ENCODE measurements around the gene RASSF1. TPM values are rescaled to one million over a fixed set of nuclear protein-coding genes. Genes with fewer than 3 reads are reported as not detected.

The RASSF1 gene
- total RNA-seq, 4 donors from 2014 or later: 33.9 to 63.3 (median 39.7) TPM

DNA sequence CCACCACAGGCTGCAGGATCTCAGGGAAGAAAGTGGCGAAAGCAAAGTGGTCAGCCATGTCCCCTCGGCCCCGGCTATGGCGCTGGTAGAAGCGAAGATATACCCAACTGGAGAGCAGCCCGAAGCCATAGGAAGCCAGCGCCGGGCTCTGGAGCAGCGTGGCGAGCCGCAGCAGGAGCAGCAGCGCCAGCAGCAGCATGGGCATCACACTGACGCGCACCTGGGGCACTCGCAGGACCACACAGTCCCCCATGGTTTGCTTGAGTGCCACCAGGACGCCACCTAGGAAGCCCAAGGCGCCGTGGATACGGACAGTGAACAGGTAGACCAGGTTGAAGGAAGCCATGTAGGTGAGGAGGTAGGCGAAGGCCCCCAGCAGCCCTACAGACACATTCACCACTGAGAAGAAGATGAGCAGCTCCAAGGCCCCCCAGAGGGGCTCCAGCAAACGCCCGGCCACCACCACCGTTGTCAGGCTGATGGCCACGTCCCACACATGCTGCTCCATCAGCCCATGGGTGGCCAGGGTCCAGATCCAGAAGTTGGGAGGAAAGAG, 17.8 kb upstream of the RASSF1 start:
- Histone ChIP-seq H3K4me3 (peak overlapping the region; percentile 97), H3K9me3 (no peaks in the 10 kb centered on the region), H3K36me3 (peaks cover 32% of the 10 kb centered on the region), H3K27ac (peak overlapping the region; percentile 93), H3K27me3 (no peaks in the 10 kb centered on the region), H3K4me1 (peaks cover 48% of the 10 kb centered on the region)
- no peak for DNase-seq (ENCODE audit: low spot score in 2 of 2)
- TF ChIP-seq POLR2AphosphoS5 (IDR thresholded peaks at IDR 0.05) (no peak), EP300 (IDR thresholded peaks at IDR 0.05) (no peak)
- TF ChIP-seq, protein P1, sequence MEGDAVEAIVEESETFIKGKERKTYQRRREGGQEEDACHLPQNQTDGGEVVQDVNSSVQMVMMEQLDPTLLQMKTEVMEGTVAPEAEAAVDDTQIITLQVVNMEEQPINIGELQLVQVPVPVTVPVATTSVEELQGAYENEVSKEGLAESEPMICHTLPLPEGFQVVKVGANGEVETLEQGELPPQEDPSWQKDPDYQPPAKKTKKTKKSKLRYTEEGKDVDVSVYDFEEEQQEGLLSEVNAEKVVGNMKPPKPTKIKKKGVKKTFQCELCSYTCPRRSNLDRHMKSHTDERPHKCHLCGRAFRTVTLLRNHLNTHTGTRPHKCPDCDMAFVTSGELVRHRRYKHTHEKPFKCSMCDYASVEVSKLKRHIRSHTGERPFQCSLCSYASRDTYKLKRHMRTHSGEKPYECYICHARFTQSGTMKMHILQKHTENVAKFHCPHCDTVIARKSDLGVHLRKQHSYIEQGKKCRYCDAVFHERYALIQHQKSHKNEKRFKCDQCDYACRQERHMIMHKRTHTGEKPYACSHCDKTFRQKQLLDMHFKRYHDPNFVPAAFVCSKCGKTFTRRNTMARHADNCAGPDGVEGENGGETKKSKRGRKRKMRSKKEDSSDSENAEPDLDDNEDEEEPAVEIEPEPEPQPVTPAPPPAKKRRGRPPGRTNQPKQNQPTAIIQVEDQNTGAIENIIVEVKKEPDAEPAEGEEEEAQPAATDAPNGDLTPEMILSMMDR (IDR thresholded peaks at IDR 0.05): no peak
- WGBS: 48% methylated on average over 10 of the region's 24 CpGs

DNA sequence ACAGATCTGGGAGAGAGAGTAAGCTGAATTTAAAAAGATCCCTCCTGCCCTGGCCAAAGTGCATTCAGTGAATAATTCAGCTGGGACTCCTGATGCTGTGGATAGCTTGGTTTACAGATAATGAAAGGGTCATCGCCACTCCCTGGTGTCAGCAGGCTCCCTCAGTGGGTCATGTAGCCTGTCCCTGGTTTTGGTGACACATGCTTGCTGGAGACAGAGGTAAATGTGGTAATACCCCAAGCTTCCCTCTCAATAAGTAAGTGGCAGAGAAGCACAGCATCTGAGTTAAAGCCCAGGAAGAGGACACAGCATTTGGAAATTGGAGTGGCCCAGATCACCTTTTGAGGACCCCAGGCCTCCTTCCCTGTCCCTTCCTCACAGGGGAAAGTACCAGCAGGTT, 16.8 kb upstream of the RASSF1 start:
- peaks cover 38% of the 10 kb centered on the region for H3K36me3 ChIP-seq
- no peak for DNase-seq (ENCODE audit: low spot score in 2 of 2)
- TF ChIP-seq POLR2A (IDR thresholded peaks at IDR 0.05) (no peak), EP300 (IDR thresholded peaks at IDR 0.05) (no peak), POLR2AphosphoS5 (IDR thresholded peaks at IDR 0.05) (no peak)
- TF ChIP-seq, protein P1 (IDR thresholded peaks at IDR 0.05): no peak
- H3K27ac ChIP-seq: peak overlapping the region; percentile 5
- peaks cover 56% of the 10 kb centered on the region for H3K4me1 ChIP-seq
- WGBS: 60% methylated on average over 1 of the region's 1 CpG
- H3K4me3 ChIP-seq: peak overlapping the region; percentile 97
- no peaks in the 10 kb centered on the region for H3K9me3 ChIP-seq
- H3K27me3 ChIP-seq: no peaks in the 10 kb centered on the region

DNA sequence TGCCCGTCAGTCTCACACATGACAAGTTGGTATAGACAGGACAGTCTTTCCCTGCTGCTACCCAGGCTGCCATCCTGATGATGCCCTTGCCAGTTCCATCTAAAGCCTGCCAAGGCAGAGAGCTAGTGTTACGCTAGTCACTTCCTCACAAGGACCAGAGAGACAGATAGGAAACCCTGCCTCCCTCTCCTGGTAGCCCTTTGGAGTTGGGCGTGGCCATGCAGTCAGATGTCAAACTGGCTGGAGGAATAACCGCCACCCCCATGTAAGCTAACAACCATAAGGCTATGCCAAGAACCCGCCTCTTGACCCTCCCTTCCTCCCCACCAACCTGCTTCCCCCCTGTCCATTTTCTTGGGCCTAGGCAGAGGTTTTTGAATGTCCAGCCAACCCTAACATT, 15.9 kb upstream of the RASSF1 start:
- Histone ChIP-seq H3K4me3 (peak overlapping the region; percentile 97), H3K9me3 (no peaks in the 10 kb centered on the region), H3K27me3 (no peaks in the 10 kb centered on the region), H3K36me3 (peaks cover 38% of the 10 kb centered on the region), H3K4me1 (peaks cover 61% of the 10 kb centered on the region), H3K27ac (peak overlapping the region; percentile 13)
- no peak for DNase-seq (ENCODE audit: low spot score in 2 of 2)
- TF ChIP-seq POLR2A (IDR thresholded peaks at IDR 0.05) (no peak), POLR2AphosphoS5 (IDR thresholded peaks at IDR 0.05) (no peak), EP300 (IDR thresholded peaks at IDR 0.05) (no peak)
- TF ChIP-seq, protein P1 (IDR thresholded peaks at IDR 0.05): no peak
- 46% methylated on average over 5 of the region's 5 CpGs for WGBS

DNA sequence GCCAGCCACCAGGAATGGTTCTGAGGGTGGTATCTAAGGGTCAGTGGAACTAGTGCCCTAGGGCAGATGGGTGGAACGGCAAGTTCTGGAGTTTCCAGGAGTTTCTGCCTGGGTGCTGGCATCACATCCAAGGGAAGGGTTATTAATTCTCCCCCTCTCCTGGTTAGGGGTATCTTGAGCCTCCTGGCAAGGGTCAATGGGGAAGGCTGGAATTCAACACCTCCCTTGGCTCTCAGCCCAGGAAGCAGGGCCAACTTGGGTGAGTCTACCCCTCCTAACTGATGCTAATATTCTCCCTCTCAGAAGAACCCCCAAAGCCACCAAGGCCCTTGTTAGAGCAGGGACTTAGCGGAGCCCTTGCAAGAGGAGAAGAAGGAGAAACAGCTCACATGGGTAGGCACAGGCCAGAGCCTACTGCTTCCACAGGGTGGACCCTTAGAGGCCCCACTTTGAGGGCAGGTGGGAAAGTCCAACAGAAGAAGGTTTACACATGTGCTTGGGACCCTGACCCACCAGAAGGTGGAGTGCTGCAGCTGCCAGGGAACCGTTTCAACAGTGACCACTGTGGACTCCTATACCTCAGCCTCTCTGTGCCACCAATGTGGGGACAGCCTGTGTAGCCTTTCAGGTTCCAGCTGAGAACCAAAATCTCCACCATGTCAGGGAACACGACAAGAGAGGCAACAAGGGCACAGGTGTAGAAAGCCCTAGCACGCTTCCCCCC, 15.4 kb upstream of the RASSF1 start:
- Histone ChIP-seq H3K27ac (no peak overlapping the region), H3K4me1 (peaks cover 67% of the 10 kb centered on the region)
- 50% methylated on average over 5 of the region's 5 CpGs for WGBS

DNA sequence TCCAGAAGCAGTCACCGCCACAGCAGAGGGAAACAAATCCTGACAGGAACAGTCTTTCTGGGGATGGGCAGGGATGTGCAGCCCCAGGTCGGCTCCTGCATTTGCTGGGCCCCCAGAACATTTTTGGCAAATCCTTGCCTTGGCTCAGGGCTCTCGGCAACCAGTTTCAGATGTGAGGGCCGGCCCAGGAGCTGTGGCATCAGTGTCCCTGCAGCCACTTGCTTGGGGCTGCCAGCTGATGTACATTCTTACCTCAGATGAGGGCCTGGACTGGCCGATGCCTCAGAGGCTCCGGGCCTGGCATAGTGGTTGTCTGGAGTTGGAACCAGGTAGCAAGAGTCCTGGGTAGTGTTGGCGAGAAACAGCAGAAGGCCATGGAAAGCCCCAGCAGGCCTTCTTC, 14.2 kb upstream of the RASSF1 start:
- DNase-seq (ENCODE audit: low spot score in 2 of 2): no peak
- Histone ChIP-seq H3K27me3 (no peaks in the 10 kb centered on the region), H3K9me3 (no peaks in the 10 kb centered on the region), H3K4me1 (peaks cover 75% of the 10 kb centered on the region), H3K36me3 (peaks cover 38% of the 10 kb centered on the region), H3K4me3 (no peak overlapping the region), H3K27ac (no peak overlapping the region)
- no CpG with 5 or more reads among the region's 7 CpGs for WGBS
- TF ChIP-seq, protein P1 (IDR thresholded peaks at IDR 0.05): no peak
- TF ChIP-seq POLR2AphosphoS5 (IDR thresholded peaks at IDR 0.05) (no peak), EP300 (IDR thresholded peaks at IDR 0.05) (no peak), POLR2A (IDR thresholded peaks at IDR 0.05) (no peak)

More for the DNA sequence above, 15.4 kb upstream of the RASSF1 start:
- Histone ChIP-seq H3K9me3 (no peaks in the 10 kb centered on the region), H3K36me3 (peaks cover 38% of the 10 kb centered on the region), H3K4me3 (peak overlapping the region; percentile 97), H3K27me3 (no peaks in the 10 kb centered on the region)
- DNase-seq (ENCODE audit: low spot score in 2 of 2): no peak
- TF ChIP-seq, protein P1 (IDR thresholded peaks at IDR 0.05): no peak
- TF ChIP-seq POLR2AphosphoS5 (IDR thresholded peaks at IDR 0.05): no peak
- TF ChIP-seq EP300 (IDR thresholded peaks at IDR 0.05): no peak
- no peak for TF ChIP-seq POLR2A (IDR thresholded peaks at IDR 0.05)

Data from suprapubic skin (tissue), 4 donors.